Measurements from ENCODE around the gene CPEB2. TPM values are rescaled to one million over a fixed set of nuclear protein-coding genes. Genes with fewer than 3 reads are reported as not detected.

The CPEB2 gene
- total RNA-seq, 1 donor from 2014 or later: 12.4 TPM

DNA sequence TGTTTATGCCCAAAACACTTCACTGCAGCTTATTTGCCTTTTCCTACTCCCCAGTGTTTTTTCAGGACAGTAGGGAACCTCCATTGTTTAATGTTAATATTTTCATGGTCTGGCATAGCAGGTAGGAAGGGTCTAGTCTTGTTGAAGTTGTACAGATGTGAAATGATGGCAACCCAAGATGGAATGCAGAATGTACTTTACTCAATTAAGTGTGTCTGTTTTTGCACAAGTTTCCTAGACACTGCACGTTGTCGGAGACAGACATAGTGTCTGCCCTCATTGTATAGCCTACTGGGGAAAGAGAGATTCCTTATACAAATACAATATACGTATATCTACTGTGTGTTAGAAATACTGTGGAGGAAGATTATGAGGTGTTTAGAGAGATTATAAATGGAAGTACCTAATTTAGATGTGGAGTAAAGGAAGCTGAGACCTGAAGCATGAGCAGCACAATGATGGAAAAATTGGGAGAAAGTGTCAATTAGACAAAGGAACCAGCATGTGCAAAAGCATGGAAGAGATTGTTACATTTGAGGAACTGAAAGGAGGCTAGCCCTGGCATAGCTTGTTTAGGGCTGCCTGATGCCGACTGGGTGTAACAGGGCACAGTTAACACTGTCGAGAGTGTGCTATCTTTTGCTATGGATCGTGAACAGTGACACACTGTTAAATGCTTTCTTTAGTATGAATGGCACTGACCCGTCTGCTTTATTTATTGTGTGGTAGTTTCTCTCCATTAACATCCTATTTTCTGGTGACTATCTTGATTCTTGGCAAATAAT lies 18.4 kb downstream of the CPEB2 start:
- Mint-ChIP-seq H3K9me3 (no peaks in the 10 kb centered on the region), H3K27ac (no peak overlapping the region), H3K36me3 (ENCODE audit: low read depth) (peaks cover 43% of the 10 kb centered on the region), H3K27me3 (no peaks in the 10 kb centered on the region), H3K4me3 (no peak overlapping the region), H3K4me1 (peaks cover 32% of the 10 kb centered on the region)
- intact Hi-C loops (cut with micrococcal nuclease): no loop called here
- DNase-seq: no peak

DNA sequence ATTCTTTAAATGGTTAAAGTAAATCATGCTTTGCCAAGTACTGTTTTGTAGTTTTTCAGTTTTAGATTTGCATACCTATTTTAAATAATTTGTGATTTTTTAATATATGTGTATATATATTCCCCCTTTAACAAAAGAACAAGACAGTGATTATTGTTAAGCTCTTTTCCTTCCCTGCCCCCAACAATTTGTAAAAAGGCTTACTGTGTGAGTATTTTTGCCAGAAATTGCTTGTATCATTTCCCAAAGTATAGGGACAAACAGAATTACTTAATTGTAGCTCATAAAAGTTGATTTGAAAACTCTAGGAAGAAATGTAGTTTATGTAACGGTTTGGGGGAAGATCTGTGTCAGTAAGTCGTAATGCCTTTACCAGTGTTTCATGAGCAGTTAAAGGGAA lies 19.0 kb downstream of the CPEB2 start:
- DNase-seq: no peak
- peaks cover 31% of the 10 kb centered on the region for H3K4me1 Mint-ChIP-seq
- no peaks in the 10 kb centered on the region for H3K9me3 Mint-ChIP-seq
- no peaks in the 10 kb centered on the region for H3K27me3 Mint-ChIP-seq
- intact Hi-C loops (cut with micrococcal nuclease): no loop called here
- no peak overlapping the region for H3K27ac Mint-ChIP-seq
- peaks cover 42% of the 10 kb centered on the region for H3K36me3 Mint-ChIP-seq (ENCODE audit: low read depth)
- no peak overlapping the region for H3K4me3 Mint-ChIP-seq

DNA sequence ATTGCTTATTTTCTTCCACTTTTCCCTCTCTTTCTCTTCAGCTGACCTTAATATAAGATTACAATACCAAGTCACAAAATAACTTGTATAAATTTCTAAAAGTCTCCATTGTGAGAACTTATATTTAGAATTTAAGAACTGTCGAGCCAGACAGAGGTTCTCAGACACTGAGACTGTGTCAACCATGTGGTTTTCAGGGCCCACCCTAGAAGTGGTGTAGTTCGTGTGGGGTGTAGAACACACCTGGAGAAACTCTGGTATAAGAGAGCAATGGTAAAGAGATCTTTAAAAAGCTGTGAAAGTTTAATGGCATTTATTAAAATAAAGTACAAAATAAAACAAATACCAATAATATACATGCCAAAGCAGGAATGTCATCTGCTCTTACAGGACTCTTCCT lies 19.7 kb downstream of the CPEB2 start:
- intact Hi-C loops (cut with micrococcal nuclease): no loop called here
- H3K4me1 Mint-ChIP-seq: peaks cover 31% of the 10 kb centered on the region
- DNase-seq: no peak

DNA sequence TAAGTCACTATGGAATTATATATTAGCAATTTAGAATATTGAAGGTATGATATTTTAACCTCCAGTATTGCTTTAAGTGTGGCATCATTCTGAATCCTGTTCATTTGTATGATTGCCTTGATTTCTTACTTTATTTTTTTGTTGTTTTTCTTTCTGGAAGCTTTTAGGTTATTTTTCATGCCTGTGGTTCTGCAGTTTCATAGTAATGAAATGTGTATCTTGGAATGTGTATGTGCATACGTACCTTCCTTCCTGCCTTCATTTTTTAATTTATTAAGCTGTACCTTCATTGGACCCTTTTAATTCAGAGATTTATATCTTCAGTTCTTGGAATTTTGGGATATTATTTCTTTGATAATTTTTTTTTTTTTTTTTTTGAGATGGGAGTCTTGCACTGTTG lies 22.1 kb downstream of the CPEB2 start:
- intact Hi-C loops (cut with micrococcal nuclease): no loop called here
- Mint-ChIP-seq H3K4me3 (no peak overlapping the region), H3K9me3 (peaks cover 4% of the 10 kb centered on the region), H3K27me3 (no peaks in the 10 kb centered on the region), H3K27ac (no peak overlapping the region), H3K4me1 (peaks cover 28% of the 10 kb centered on the region), H3K36me3 (ENCODE audit: low read depth) (peaks cover 48% of the 10 kb centered on the region)
- no peak for DNase-seq

More for the DNA sequence above, 19.7 kb downstream of the CPEB2 start:
- Mint-ChIP-seq H3K36me3 (ENCODE audit: low read depth) (peaks cover 42% of the 10 kb centered on the region), H3K27me3 (no peaks in the 10 kb centered on the region), H3K9me3 (no peaks in the 10 kb centered on the region), H3K27ac (no peak overlapping the region), H3K4me3 (no peak overlapping the region)

DNA sequence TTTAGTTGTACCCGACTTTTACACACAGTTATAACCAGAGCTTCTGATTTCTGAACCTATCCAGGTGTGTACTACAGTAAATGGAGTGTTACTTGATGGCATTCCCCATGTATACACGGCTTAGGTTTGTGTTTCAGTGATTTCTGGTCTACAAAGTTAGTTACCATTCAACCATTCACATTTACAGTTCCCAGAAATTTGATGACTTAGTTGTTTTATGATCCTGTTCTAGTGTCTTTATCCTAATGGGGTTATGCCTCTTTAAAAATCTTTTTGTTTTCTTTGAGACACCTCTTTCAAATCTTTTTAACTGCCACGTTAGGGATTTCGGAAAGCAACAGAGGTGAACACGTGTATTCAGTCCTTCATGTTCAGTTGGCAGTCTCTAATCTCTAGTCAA lies 23.4 kb downstream of the CPEB2 start:
- Mint-ChIP-seq H3K36me3 (ENCODE audit: low read depth) (peaks cover 40% of the 10 kb centered on the region), H3K27ac (no peak overlapping the region), H3K4me3 (no peak overlapping the region), H3K9me3 (peaks cover 4% of the 10 kb centered on the region), H3K27me3 (no peaks in the 10 kb centered on the region), H3K4me1 (peaks cover 24% of the 10 kb centered on the region)
- intact Hi-C loops (cut with micrococcal nuclease): no loop called here
- DNase-seq: no peak

DNA sequence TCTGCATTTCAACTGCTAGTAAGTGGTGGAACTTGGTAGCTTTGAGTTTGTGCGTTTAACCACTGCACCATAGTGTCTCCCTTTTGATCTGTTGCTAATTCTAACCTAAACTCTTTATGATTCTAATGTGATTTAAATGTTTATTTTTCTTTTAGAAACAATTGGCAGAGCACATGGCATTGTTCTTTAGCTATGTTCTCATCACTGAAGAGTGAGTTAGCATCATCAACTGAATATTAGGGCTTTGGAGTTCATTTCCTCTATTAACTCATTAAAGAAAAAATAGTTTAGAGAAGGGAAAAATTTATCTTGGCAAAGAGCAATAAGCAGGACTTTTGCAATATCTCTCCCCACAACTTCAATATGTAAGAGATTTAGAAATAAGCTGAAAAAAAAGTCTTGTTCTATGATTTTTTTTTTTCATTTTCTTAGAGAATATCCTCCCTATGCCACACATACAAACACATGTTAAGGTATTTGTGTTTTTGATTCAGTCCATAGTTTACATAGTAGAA lies 25.7 kb downstream of the CPEB2 start:
- H3K9me3 Mint-ChIP-seq: peaks cover 4% of the 10 kb centered on the region
- DNase-seq: no peak

DNA sequence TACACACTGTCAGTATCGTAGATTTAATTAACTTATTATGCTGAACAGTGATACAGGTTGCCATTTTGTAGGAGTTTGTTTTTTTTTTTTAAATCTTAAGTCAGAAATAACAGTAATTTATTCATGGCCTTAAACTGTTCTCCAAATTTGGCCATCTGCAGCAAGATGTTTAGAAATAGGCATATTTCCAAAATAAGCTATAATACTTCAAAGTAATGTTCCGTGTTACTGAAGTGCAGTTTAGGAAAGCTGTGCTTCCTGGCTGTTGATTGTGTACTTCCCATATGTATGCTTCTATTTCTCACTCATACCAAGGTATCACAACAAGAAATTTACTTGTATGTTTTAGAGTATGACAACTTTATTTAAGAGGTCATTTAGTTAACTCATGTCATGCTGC lies 28.9 kb downstream of the CPEB2 start:
- intact Hi-C loops (cut with micrococcal nuclease): no loop called here
- H3K27ac Mint-ChIP-seq: no peak overlapping the region
- no peak for DNase-seq
- no peaks in the 10 kb centered on the region for H3K27me3 Mint-ChIP-seq
- peaks cover 39% of the 10 kb centered on the region for H3K36me3 Mint-ChIP-seq (ENCODE audit: low read depth)
- peaks cover 22% of the 10 kb centered on the region for H3K4me1 Mint-ChIP-seq
- H3K4me3 Mint-ChIP-seq: no peak overlapping the region
- H3K9me3 Mint-ChIP-seq: peaks cover 4% of the 10 kb centered on the region

More for the DNA sequence above, 25.7 kb downstream of the CPEB2 start:
- intact Hi-C loops (cut with micrococcal nuclease): no loop called here
- Mint-ChIP-seq H3K4me3 (no peak overlapping the region), H3K27ac (no peak overlapping the region), H3K36me3 (ENCODE audit: low read depth) (peaks cover 31% of the 10 kb centered on the region), H3K27me3 (no peaks in the 10 kb centered on the region), H3K4me1 (peaks cover 15% of the 10 kb centered on the region)

DNA sequence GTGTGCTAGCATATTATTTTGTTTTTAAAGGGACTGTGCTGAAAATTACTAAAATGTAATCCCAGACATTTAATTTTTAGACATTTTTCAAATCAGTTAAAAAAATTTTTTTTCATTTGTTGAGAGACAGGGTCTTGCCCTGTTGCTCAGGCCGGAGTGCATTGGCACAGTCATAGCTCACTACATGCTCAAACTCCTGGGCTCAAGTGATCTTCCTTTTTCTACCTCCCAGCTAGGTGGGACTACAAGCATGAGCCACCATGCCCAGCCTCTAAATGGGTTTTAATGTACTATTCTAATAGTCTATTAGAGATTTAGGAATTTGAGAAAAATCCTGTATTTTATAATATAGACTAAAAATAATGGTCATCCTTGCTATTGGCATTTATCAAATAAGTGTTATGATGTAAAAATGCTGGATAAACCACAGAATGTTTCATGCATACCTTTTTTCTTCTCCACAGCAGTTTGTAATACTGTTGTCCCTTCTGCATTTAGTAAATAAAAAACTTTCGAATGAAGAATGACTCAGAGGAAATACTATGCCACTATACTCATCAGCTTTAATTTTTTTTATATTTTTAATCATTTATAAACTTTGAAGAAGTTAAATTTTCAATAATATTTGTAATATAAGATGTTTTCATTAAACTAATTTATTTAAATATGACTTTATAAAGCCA lies 29.9 kb downstream of the CPEB2 start:
- DNase-seq: no peak
- H3K4me3 Mint-ChIP-seq: no peak overlapping the region
- peaks cover 38% of the 10 kb centered on the region for H3K36me3 Mint-ChIP-seq (ENCODE audit: low read depth)
- intact Hi-C loops (cut with micrococcal nuclease): no loop called here
- peaks cover 22% of the 10 kb centered on the region for H3K4me1 Mint-ChIP-seq
- H3K9me3 Mint-ChIP-seq: peaks cover 3% of the 10 kb centered on the region
- H3K27me3 Mint-ChIP-seq: no peaks in the 10 kb centered on the region
- no peak overlapping the region for H3K27ac Mint-ChIP-seq

DNA sequence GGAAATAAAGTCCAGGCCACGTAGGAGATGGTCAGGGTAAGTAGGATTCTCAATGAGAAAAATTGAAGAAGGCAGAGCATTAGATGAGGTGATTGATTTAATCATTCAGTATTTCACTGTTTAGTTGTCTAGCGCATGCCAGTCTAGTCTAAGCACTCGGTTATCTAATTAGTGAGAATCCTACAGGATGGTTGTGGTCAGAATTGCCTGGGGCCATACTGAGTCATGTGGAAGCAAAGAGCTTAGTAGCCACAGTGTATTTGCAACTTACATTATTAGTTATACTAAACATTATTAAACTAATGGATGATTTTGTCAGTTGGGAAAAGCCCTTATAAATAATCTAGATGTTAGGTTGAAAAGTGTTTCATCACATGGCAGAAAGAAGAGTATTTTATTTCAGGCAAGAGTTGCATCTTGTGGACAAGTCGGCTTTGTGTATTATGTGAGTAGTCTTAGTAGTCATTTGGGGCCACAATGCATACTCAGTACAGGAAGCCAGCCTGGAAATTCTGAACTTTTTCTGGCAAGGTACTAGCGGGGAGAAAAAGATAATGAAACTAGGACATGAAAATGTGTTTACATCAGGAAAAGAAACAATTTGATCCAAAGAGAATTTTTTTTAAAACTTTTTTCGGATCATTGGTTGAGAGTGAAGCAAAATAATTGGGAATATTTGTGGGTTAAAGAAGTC lies 31.9 kb downstream of the CPEB2 start:
- Mint-ChIP-seq H3K27me3 (no peaks in the 10 kb centered on the region), H3K4me3 (no peak overlapping the region), H3K9me3 (no peaks in the 10 kb centered on the region), H3K4me1 (peaks cover 15% of the 10 kb centered on the region), H3K36me3 (ENCODE audit: low read depth) (peaks cover 32% of the 10 kb centered on the region), H3K27ac (peak overlapping the region; percentile 35)
- no peak for DNase-seq
- intact Hi-C loops (cut with micrococcal nuclease): no loop called here

DNA sequence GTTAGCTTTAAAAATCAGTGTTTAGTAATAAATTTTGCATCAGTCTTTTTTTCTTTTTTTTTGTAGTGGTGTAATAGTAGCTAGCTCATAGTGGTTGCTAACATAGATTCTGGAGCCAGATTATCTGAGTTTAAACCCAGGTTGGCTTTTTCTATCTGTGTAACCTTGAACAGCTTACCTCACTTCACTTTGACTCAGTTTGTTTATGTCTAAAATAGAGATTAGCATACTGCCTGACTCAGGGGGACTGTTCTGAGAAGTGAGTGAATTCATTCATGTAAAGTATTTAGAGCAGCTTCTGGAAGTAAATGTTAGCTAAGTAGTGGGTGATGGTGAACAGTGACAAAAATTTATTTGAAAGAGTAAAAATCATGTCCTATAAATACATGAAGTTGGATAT lies 32.9 kb downstream of the CPEB2 start:
- DNase-seq: no peak
- no peak overlapping the region for H3K27ac Mint-ChIP-seq
- peaks cover 29% of the 10 kb centered on the region for H3K36me3 Mint-ChIP-seq (ENCODE audit: low read depth)
- peaks cover 11% of the 10 kb centered on the region for H3K4me1 Mint-ChIP-seq
- no peaks in the 10 kb centered on the region for H3K27me3 Mint-ChIP-seq
- H3K9me3 Mint-ChIP-seq: no peaks in the 10 kb centered on the region
- H3K4me3 Mint-ChIP-seq: no peak overlapping the region
- intact Hi-C loops (cut with micrococcal nuclease): no loop called here

DNA sequence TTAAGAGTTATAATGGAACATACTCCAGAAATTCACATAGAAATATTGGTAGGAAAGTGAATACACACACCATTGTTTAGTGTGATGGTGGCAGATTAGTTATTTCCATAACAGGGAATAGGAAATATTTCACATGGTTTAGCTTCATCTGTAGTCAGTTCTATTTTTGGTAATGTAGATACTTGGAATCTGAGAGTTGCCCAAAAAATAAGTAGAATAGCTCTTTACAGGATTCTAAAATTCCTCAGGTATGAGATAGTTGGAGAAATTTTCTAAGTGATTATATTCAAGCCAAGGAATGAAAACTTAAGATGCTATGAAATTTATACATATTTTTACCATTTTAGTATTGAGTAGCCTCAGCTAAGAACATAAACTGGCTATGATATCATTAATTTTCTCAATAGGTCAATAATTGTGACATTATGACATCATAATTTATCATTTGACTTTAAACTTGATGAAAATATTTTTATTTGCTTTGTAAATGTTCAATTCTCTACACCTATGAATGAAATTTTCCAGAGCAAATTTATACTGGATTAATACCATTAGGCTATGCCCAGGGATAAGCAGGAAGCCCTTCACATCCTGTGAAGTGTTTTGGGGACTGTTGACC lies 35.8 kb downstream of the CPEB2 start:
- Mint-ChIP-seq H3K4me3 (no peak overlapping the region), H3K27ac (no peak overlapping the region), H3K36me3 (ENCODE audit: low read depth) (peaks cover 33% of the 10 kb centered on the region)

DNA sequence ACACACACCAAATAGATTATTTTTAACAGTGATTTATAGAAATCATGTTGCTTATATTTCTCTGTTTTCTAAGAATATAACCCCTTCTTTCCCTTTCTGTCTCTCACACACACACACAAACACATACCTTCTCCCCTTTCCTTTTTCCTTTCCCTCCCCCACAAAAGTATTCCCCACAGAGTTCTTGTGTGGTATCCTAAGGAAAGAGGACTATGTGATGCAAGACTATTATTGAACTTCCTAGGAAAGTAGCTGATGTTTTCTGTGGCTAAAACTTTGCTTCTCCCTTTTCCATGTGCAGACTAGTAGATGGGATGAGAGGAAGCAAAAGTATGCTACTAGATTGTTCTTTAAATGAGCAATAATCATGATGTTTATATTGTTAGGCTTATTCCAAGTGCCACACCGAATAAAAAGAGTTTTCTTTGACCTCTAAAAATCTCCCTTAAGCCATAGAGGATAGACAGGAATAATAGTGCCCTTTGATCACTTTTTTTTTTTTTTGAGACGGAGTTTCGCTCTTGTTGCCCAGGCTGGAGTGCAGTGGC lies 38.7 kb downstream of the CPEB2 start:
- Mint-ChIP-seq H3K27me3 (no peaks in the 10 kb centered on the region), H3K27ac (no peak overlapping the region), H3K9me3 (no peaks in the 10 kb centered on the region), H3K4me1 (peaks cover 3% of the 10 kb centered on the region), H3K36me3 (ENCODE audit: low read depth) (peaks cover 18% of the 10 kb centered on the region), H3K4me3 (no peak overlapping the region)
- intact Hi-C loops (cut with micrococcal nuclease): no loop called here
- no peak for DNase-seq

More for the DNA sequence above, 35.8 kb downstream of the CPEB2 start:
- peaks cover 12% of the 10 kb centered on the region for H3K4me1 Mint-ChIP-seq
- intact Hi-C loops (cut with micrococcal nuclease): no loop called here
- H3K9me3 Mint-ChIP-seq: no peaks in the 10 kb centered on the region
- no peak for DNase-seq
- no peaks in the 10 kb centered on the region for H3K27me3 Mint-ChIP-seq

DNA sequence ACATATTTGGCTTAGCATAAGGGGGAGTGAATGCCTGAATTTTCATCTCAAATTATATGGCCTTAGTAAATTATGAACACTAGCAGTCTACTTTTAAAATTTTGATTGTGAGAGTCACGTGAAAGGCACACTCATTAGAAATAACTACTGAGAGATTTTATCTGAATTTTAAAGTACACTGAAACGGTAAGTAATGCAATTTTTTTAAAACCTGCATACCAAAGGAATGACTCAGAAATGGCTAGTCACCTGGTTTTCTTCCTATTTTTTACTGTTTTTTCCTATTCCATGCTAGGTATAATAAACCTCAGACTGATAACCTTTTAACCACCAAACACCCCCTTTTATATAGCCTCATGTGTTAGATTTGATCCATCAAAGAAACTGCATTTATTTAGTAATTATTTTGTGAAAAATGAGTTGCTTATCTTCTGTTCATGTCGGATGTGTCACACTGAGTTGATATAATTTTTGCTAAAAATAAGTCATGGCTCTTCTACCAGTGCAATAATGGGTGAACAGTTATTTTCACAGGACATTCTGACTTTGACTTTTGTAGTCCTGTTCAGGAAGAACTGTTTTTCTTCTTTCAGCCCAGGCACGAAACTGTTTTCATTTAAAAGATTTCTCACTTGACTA lies 40.4 kb downstream of the CPEB2 start:
- no peak for DNase-seq
- Mint-ChIP-seq H3K27me3 (no peaks in the 10 kb centered on the region), H3K9me3 (no peaks in the 10 kb centered on the region), H3K27ac (no peak overlapping the region), H3K4me3 (no peak overlapping the region), H3K4me1 (peaks cover 3% of the 10 kb centered on the region), H3K36me3 (ENCODE audit: low read depth) (peaks cover 25% of the 10 kb centered on the region)
- intact Hi-C loops (cut with micrococcal nuclease): no loop called here

All from activated CD4-positive, alpha-beta T cell treated with anti-CD3 and anti-CD28 coated beads, Interleukin-2, amount 10 ng/mL, durations not matched to agents 24 days and 14 days (primary cell).